UCSD-AML1 (cell line): ENCODE measurements around the gene IL5RA.

Source experiments
- DNase-seq: peaks from one replicate; lab custom pipeline; 2025; ENCODE audit not compliant: unreplicated experiment; lab: John Stamatoyannopoulos, UW

IL5RA gene

GRCh38 chr3:3068358-3068881, 41.8 kb downstream of the IL5RA start:
- DNase-seq: no peak

GRCh38 chr3:3066910-3067309, 43.3 kb downstream of the IL5RA start:
- DNase-seq: no peak

DNA sequence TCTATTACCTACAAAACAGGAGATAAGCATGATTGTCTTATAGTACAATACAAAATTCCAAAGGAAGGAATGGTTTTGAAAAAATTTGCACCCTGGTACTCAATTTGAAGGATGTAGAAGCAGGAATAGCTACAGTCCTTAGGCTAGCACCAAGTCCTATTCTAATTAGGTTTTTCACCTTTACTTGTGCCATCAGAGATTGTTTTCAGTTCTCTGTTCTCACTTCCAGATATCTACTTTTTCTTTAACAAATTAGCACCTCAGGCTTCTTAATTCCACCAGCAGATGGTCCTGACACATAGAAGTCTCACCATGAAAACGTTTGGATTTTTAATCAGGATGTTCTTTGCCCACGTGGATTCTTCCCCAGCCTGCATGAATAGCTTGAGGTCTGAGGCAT, 43.8 kb downstream of the IL5RA start:
- no peak for DNase-seq

- DNase-seq: no peak
Observed at GRCh38 chr3:3065876-3066275, 44.3 kb downstream of the IL5RA start.

- DNase-seq: no peak
Observed at GRCh38 chr3:3064297-3064696, 45.9 kb downstream of the IL5RA start.

GRCh38 chr3:3059645-3060044, 50.5 kb downstream of the IL5RA start:
- DNase-seq: no peak

- no peak for DNase-seq
Observed at GRCh38 chr3:3053974-3054373, 56.2 kb downstream of the IL5RA start.

- DNase-seq: no peak
Observed at GRCh38 chr3:3038201-3038991, 71.8 kb downstream of the IL5RA start.

DNA sequence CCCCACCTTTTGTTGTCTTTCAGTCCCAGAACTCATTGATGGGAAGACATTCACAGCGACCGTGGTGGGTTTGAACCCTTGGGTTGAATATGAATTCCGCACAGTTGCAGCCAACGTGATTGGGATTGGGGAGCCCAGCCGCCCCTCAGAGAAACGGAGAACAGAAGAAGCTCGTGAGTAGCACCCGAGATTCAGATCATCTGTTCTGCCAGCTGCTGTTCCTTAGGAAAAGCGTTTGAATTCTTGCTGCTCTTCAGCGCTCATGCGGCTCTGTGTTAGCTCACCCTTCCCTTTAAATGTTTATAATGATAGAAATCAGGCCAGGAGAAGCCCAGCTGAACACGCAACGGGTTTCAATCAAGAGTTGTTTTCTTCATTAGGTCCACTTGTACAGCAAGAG, 73.0 kb downstream of the IL5RA start:
- no peak for DNase-seq

- no peak for DNase-seq
Observed at GRCh38 chr3:3031326-3031725, 78.8 kb downstream of the IL5RA start.

- no peak for DNase-seq
Observed at GRCh38 chr3:3027976-3028567, 82.1 kb downstream of the IL5RA start.

DNA sequence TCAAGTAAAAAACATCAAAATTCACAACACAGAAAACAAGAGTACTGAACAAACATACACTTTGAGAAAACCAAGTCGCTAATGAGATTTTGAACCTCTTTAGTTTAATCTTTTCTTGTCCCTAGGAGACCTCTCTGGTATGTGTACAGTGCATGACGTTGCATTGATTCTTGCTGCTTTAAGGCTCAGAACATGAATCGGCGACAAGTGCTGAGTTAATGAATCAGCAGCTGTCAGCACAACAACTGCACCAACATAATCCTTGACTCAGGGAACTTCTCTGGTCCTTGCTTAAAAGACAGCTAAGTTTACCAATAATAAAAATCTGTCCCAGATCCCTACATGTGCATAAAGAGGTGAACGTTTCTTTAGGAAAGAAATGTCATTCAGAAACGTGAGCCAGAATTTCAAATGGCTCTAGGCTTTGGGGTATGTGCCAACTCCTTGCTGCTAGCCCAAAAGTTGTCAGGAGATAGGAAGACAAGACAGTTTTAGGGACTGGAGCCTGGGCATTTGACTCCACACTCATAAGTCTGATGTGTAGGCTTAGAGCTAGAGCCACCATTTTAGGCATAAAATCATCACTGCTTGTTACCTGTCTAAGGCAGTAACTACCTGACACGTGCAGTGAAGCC, 86.9 kb downstream of the IL5RA start:
- DNase-seq: no peak

DNA sequence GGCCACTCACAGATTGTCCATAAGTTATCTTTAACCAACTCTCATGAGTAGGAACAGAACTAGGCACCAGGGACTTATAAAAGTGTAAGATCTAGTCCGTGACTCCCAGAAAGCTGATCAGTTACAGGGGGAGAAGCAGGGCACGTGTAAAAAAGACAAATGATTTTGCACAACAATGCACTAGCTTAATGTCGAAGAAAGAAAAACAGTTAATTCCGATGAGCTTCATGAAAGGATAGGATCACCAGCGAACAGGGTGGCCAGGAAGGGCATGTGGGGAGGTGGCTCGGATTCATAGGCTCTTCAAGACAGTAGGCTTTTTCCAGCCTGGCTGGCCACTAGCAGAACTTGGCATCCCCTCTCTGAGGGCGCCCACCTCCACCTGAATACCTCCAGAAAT, 90.0 kb downstream of the IL5RA start:
- DNase-seq: no peak
